Activated CD4-positive, CD25-positive, alpha-beta regulatory T cell treated with anti-CD3 and anti-CD28 coated beads, Interleukin-2, amount 50 U/mL, for 72 hours (primary cell): ENCODE measurements around the gene CBLIF.
"Not testable (repeated sequence)": the region's sequence is repeated elsewhere in the genome, so short reads cannot be mapped to it uniquely, and the experiment has no call there.

ENCODE experiments used
- DNase-seq: peaks from one replicate; pipeline ENCODE4 v3.0.0; 2021

CBLIF gene

DNA sequence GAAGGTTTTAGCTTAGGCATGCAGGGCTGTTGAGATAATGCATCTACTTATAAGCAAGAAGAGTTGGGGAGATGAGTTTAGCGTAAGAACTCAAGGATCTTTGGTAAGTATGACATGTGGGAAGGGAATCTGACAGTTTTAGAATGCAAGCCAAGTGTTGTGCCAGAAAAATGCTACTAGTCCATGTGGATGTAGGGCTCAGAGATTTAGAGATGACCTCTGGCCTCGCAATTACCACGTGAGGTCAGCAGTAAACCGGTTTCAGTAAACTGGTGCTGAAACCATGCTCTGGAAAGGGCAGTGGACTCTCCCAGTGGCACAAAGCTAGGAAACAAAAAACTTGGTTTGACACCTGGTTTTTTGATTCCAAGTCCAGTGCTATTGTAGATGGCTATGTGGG lies 53.7 kb downstream of the CBLIF start:
- no peak for DNase-seq

- no peak for DNase-seq
Measured at GRCh38 chr11:59787816-59788215, 57.5 kb downstream of the CBLIF start.

GRCh38 chr11:59787255-59787588 lies 58.1 kb downstream of the CBLIF start:
- no peak for DNase-seq

GRCh38 chr11:59785818-59786217 lies 59.5 kb downstream of the CBLIF start:
- no peak for DNase-seq

- DNase-seq = not testable (repeated sequence)
Measured at GRCh38 chr11:59784441-59784840, 60.9 kb downstream of the CBLIF start.

DNA sequence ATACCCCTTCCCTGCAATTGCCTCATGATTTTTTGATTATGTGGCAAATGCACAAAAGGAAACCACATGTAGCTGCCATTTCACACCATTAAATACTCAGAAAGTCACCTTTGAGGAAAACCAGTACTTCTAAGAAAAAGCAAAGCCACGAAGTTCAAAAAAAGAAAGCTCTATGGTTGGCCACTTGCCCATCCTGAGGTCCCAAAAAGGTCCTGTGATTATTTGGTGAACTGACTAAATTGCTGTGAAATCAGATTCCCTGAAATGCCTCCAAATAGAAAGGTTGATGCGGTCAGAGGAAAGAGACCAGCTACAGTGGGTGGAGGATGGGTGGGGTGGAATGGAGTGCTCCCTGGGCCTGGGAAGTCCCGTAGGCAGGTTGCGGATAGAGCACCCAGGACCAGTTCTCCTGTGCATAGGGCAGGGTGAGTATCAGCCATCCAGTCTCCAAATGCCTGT lies 61.6 kb downstream of the CBLIF start:
- no peak for DNase-seq

GRCh38 chr11:59782080-59782479 lies 63.2 kb downstream of the CBLIF start:
- DNase-seq = no peak

DNA sequence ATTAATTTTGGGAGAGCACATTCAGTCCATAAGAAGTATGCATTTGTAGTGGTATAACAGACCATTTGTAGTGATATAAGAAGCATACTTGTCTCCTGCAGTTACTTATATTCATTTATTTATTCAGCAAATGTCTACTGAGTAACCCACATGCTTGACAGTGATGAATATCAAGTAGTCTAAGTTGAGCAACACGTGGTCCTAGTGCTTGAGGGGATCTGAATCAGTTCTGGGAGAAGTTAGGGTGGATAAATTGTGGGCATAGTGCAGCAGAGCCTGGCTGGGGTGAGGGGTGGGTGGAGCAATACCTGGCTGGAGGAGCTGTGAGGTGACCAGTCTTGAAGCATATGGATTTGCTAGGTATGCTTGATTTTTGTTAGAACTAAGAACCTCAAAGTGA lies 65.8 kb downstream of the CBLIF start:
- DNase-seq = no peak
